GM12878 (cell line): ENCODE measurements around the gene OPTC. TPM values are rescaled to one million over a fixed set of nuclear protein-coding genes. Genes with fewer than 3 reads are reported as not detected.

Source experiments
- ATAC-seq: fragments of 200-7000 bp; cut with Tn5 transposase; 3 replicates; pipeline ENCODE4 v1.9.1; 2020; ENCODE audit warnings: mild to moderate bottlenecking, moderate library complexity
- BruUV-seq: library from RNA; stranded (reverse); fragments of 400-500 nt; replicated peaks from 2 replicates; lab custom pipeline; 2021; lab: Mats Ljungman, UMichigan
- CTCF ChIA-PET: fragments of 300-600 bp; sonication (Branson Sonifier 250); formaldehyde crosslinking; extraction: SDS; loops from one replicate; lab custom pipeline; 2021; ENCODE audit warnings: inconsistent platforms; lab: Yijun Ruan, JAX
- POLR2A ChIA-PET: fragments of 350-600 bp; formaldehyde crosslinking; extraction: SDS; loops from one replicate; lab custom pipeline; 2021; ENCODE audit warnings: inconsistent platforms; lab: Charles Lee
- RAD21 ChIA-PET: fragments of 300-600 bp; sonication (Branson Sonifier 250); formaldehyde crosslinking; loops from one replicate; lab custom pipeline; 2023; ENCODE audit warnings: antibody characterized with exemption; ENCODE audit not compliant: unreplicated experiment; lab: Charles Lee
- SMC1A ChIA-PET: fragments of 300-600 bp; sonication (Branson Sonifier 250); formaldehyde crosslinking; loops from one replicate; lab custom pipeline; 2023; ENCODE audit not compliant: unreplicated experiment, uncharacterized antibody; lab: Charles Lee
- DNase-seq: peaks from one replicate; pipeline ENCODE4 v3.0.0-alpha.2; 2011; ENCODE audit warnings: low read depth, low spot score
- FAIRE-seq: peaks from 3 replicates; lab custom pipeline; 2011; peaks lifted over from hg19 to GRCh38; lab: Jason Lieb, UNC
- H2AFZ ChIP-seq: 2 replicates; pipeline ENCODE4 v1.6.0; 2011; ENCODE audit warnings: low read depth, low read length, control low read depth; ENCODE audit not compliant: control insufficient read depth
- H3K27ac ChIP-seq: 2 replicates; pipeline ENCODE4 v1.5.1; 2011; ENCODE audit warnings: control low read depth; ENCODE audit not compliant: control insufficient read depth, insufficient read depth
- H3K27me3 ChIP-seq, 2 experiments: replicated peaks in 1 of 2; 2 replicates each; pipeline versions ENCODE4 v1.6.0 to v1.6.1; 2011; ENCODE audit warnings: low read length in 1 of 2; ENCODE audit not compliant: control insufficient read depth in 2 of 2, insufficient read depth in 2 of 2
- H3K36me3 ChIP-seq, 2 experiments: 2 replicates each; pipeline ENCODE4 v1.5.1; 2011; ENCODE audit warnings: low read length in 1 of 2; ENCODE audit not compliant: control insufficient read depth in 2 of 2, insufficient read depth in 2 of 2
- H3K4me1 ChIP-seq: 2 replicates; pipeline ENCODE4 v1.6.1; 2011; ENCODE audit warnings: mild to moderate bottlenecking, low read length, moderate library complexity, mixed read lengths; ENCODE audit not compliant: control insufficient read depth, insufficient read depth
- H3K4me2 ChIP-seq: 2 replicates; pipeline ENCODE4 v1.6.0; 2011; ENCODE audit warnings: control low read depth; ENCODE audit not compliant: control insufficient read depth, insufficient read depth
- H3K4me3 ChIP-seq: fragments of 200-600 bp; sonication (generic); 2 replicates; pipeline ENCODE4 v1.5.1; 2016
- H3K79me2 ChIP-seq: 2 replicates; pipeline ENCODE4 v1.6.0; 2011; ENCODE audit warnings: low read length; ENCODE audit not compliant: control insufficient read depth, insufficient read depth
- H3K9ac ChIP-seq: 2 replicates; pipeline ENCODE4 v1.8.0; 2011; ENCODE audit warnings: low read length, control low read depth, mixed read lengths; ENCODE audit not compliant: control insufficient read depth, insufficient read depth
- H3K9me3 ChIP-seq: replicated peaks from 3 replicates; pipeline ENCODE4 v1.5.1; 2011; ENCODE audit warnings: mild to moderate bottlenecking, low read length; ENCODE audit not compliant: control insufficient read depth, insufficient read depth
- H4K20me1 ChIP-seq: 2 replicates; pipeline ENCODE4 v1.6.0; 2011; ENCODE audit not compliant: control insufficient read depth, insufficient read depth
- BCL11A ChIP-seq: IDR thresholded peaks from 2 replicates; pipeline ENCODE4 v1.6.1; 2011; ENCODE audit warnings: low read depth, low read length
- FOXK2 ChIP-seq: fragments of 450-650 bp; IDR thresholded peaks from 2 replicates; pipeline ENCODE4 v1.6.1; 2017; ENCODE audit warnings: mild to moderate bottlenecking, moderate library complexity
- IKZF2 ChIP-seq, 2 experiments: fragments of 450-650 bp; IDR thresholded peaks; 2 replicates each; pipeline ENCODE4 v1.6.1; 2017; ENCODE audit warnings: mild to moderate bottlenecking in 2 of 2, moderate library complexity in 2 of 2
- NRF1 ChIP-seq: conservative IDR thresholded peaks from 2 replicates; pipeline ENCODE4 v1.6.1; 2011; ENCODE audit warnings: mild to moderate bottlenecking, low read depth, low read length, improper control_type of control experiment
- SIX5 ChIP-seq: IDR thresholded peaks from 2 replicates; pipeline ENCODE4 v1.6.1; 2011; ENCODE audit warnings: mild to moderate bottlenecking, low read depth, low read length, moderate library complexity; ENCODE audit not compliant: severe bottlenecking
- WGBS: methylation state at CpG from one replicate; pipeline ENCODE4 v1.1.6; 2016; ENCODE audit warnings: low lambda C conversion rate; ENCODE audit not compliant: insufficient replicate concordance, insufficient coverage; ENCODE audit errors: missing lambda C conversion rate; 5-methylcytosine and 5-hydroxymethylcytosine counted together
- in situ Hi-C: fragments of 300-500 bp; cut with MboI; formaldehyde crosslinking; loops from 9 replicates; pipeline ENCODE4 v1.14.3; 2018; ENCODE audit warnings: mixed read lengths
- intact Hi-C: fragments of 100-400 bp; cut with micrococcal nuclease; formaldehyde crosslinking; loops from one replicate; pipeline ENCODE4 v1.14.2; 2022; ENCODE audit not compliant: unreplicated experiment
- polyA plus RNA-seq, 11 experiments: library from polyadenylated mRNA; depleted of rRNA in 4 of 11; unstranded in 6 of 11; stranded (reverse) in 5 of 11; fragments of >200 nt; fragmentation: Nextera tagmentation in 4 of 11; fragmentation: Illumina TruSeq in 1 of 11; extraction: Ambion mirVana in 4 of 11; extraction: Trizol in 1 of 11; gene quantifications; 1 replicate in 1 of 11; 2 replicates in 10 of 11; pipeline versions ENCODE4 v1.2.1 to v1.2.3, GENCODE V29; 2011 to 2016; ENCODE audit warnings: inconsistent platforms in 2 of 11, missing spikeins in 2 of 11, low read depth in 1 of 11
- total RNA-seq, 4 experiments: library from RNA; depleted of rRNA in 3 of 4; stranded (reverse); fragments of >200 nt in 3 of 4; fragmentation: Illumina TruSeq in 1 of 4; extraction: Trizol in 1 of 4; gene quantifications; 2 replicates each; pipeline versions ENCODE4 v1.2.1 to v1.2.3, GENCODE V29; 2013 to 2021
- TF ChIP-seq, protein P1 (sequence below): IDR thresholded peaks from 2 replicates; pipeline ENCODE4 v1.6.1; 2012; ENCODE audit warnings: low read depth, low read length, improper control_type of control experiment
- TF ChIP-seq, protein P2 (sequence below): IDR thresholded peaks from 2 replicates; pipeline ENCODE4 v1.6.1; 2011; ENCODE audit warnings: mild to moderate bottlenecking, low read depth, low read length, moderate library complexity; ENCODE audit not compliant: insufficient replicate concordance
- TF ChIP-seq, protein P3 (sequence below): fragments of 450-650 bp; IDR thresholded peaks from 2 replicates; pipeline ENCODE4 v1.6.1; 2017; ENCODE audit warnings: mild to moderate bottlenecking, moderate library complexity

The OPTC gene
- total and polyA plus RNA-seq, 10 of the 15 experiments (the other 5 are each of a cell fraction or from before 2014, with no cell fraction given): not detected

DNA sequence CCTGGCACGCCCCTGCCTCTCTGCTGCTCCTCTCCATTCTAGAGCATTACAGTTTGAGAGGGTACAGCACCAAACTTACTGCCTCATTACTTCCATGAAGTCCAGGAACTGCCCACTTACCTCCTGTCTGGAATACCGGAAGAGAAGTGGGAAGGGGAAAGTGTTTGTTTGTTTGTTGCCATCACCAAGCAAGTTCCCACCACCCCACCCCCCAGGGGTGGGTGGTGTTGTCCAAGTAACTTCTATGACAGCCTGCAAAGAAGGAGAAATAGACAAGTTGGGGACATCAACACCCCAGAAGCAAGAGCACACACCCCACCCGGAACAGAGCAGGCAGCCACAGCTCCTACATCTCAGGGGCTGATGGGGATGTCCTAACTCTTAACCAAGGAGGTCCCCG is 18.0 kb downstream of the OPTC start:
- no peaks in the 10 kb centered on the region for H3K79me2 ChIP-seq
- ChIA-PET CTCF (interaction anchor here (2.6 kb wide), 1 partner anchor 190 kb away, joined by 10 read pairs; no protein-coding TSS in a partner anchor), POLR2A (no interaction called here), SMC1A (no interaction called here), RAD21 (no interaction called here)
- no peak overlapping the region for H3K4me3 ChIP-seq
- in situ Hi-C loops: no loop called here
- H3K36me3 ChIP-seq: no peaks in the 10 kb centered on the region
- no peak for TF ChIP-seq NRF1
- TF ChIP-seq, protein P1, sequence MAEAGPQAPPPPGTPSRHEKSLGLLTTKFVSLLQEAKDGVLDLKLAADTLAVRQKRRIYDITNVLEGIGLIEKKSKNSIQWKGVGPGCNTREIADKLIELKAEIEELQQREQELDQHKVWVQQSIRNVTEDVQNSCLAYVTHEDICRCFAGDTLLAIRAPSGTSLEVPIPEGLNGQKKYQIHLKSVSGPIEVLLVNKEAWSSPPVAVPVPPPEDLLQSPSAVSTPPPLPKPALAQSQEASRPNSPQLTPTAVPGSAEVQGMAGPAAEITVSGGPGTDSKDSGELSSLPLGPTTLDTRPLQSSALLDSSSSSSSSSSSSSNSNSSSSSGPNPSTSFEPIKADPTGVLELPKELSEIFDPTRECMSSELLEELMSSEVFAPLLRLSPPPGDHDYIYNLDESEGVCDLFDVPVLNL: no peak
- TF ChIP-seq SIX5: no peak
- TF ChIP-seq BCL11A: no peak
- TF ChIP-seq IKZF2 (IDR thresholded peaks at IDR 0.05): no peak
- TF ChIP-seq, protein P2, sequence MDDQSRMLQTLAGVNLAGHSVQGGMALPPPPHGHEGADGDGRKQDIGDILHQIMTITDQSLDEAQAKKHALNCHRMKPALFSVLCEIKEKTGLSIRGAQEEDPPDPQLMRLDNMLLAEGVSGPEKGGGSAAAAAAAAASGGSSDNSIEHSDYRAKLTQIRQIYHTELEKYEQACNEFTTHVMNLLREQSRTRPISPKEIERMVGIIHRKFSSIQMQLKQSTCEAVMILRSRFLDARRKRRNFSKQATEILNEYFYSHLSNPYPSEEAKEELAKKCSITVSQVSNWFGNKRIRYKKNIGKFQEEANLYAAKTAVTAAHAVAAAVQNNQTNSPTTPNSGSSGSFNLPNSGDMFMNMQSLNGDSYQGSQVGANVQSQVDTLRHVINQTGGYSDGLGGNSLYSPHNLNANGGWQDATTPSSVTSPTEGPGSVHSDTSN: no peak
- no peak for TF ChIP-seq FOXK2
- TF ChIP-seq, protein P3, sequence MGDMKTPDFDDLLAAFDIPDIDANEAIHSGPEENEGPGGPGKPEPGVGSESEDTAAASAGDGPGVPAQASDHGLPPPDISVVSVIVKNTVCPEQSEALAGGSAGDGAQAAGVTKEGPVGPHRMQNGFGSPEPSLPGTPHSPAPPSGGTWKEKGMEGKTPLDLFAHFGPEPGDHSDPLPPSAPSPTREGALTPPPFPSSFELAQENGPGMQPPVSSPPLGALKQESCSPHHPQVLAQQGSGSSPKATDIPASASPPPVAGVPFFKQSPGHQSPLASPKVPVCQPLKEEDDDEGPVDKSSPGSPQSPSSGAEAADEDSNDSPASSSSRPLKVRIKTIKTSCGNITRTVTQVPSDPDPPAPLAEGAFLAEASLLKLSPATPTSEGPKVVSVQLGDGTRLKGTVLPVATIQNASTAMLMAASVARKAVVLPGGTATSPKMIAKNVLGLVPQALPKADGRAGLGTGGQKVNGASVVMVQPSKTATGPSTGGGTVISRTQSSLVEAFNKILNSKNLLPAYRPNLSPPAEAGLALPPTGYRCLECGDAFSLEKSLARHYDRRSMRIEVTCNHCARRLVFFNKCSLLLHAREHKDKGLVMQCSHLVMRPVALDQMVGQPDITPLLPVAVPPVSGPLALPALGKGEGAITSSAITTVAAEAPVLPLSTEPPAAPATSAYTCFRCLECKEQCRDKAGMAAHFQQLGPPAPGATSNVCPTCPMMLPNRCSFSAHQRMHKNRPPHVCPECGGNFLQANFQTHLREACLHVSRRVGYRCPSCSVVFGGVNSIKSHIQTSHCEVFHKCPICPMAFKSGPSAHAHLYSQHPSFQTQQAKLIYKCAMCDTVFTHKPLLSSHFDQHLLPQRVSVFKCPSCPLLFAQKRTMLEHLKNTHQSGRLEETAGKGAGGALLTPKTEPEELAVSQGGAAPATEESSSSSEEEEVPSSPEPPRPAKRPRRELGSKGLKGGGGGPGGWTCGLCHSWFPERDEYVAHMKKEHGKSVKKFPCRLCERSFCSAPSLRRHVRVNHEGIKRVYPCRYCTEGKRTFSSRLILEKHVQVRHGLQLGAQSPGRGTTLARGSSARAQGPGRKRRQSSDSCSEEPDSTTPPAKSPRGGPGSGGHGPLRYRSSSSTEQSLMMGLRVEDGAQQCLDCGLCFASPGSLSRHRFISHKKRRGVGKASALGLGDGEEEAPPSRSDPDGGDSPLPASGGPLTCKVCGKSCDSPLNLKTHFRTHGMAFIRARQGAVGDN: no peak
- BruUV-seq: no TSS peak
- H3K9ac ChIP-seq: no peak overlapping the region
- FAIRE-seq: no peak
- no peak overlapping the region for H3K27ac ChIP-seq
- no peaks in the 10 kb centered on the region for H4K20me1 ChIP-seq
- no peak overlapping the region for H3K4me2 ChIP-seq
- H3K4me1 ChIP-seq: no peaks in the 10 kb centered on the region; the same call in 1 of the 2 replicates
- WGBS: 14% methylated on average over 4 of the region's 4 CpGs
- no peak for DNase-seq
- H2AFZ ChIP-seq: no peak overlapping the region
- no peaks in the 10 kb centered on the region for H3K9me3 ChIP-seq
- intact Hi-C loops: no loop called here
- H3K27me3 ChIP-seq: peaks cover 0 to 3% of the 10 kb centered on the region in 2 experiments; a peak in 1 of 4 replicates
- no peak for ATAC-seq
